Tibial nerve (tissue), 4 donors: ENCODE measurements around the gene ARTN.

Source experiments
- CTCF ChIP-seq, 5 experiments: fragments of 200-600 bp in 3 of 5; fragments of 450-650 bp in 2 of 5; sonication (generic) in 3 of 5; IDR thresholded peaks; one replicate each; pipeline ENCODE4 v1.5.1; 2016 to 2019; ENCODE audit warnings: antibody characterized with exemption in 5 of 5, mild to moderate bottlenecking in 3 of 5, moderate library complexity in 2 of 5
- EP300 ChIP-seq, 2 donors: sonication (generic); formaldehyde crosslinking; IDR thresholded peaks; one replicate each; pipeline ENCODE4 v1.6.1; 2017; ENCODE audit warnings: antibody characterized with exemption in 2 of 2, mild to moderate bottlenecking in 1 of 2
- POLR2A ChIP-seq, 2 donors: fragments of 450-650 bp; IDR thresholded peaks; one replicate each; pipeline ENCODE4 v1.6.1; 2017; ENCODE audit warnings: antibody characterized with exemption in 2 of 2, mild to moderate bottlenecking in 2 of 2, moderate library complexity in 2 of 2

- TF ChIP-seq CTCF (IDR thresholded peaks at IDR 0.05) (no peak), POLR2A (IDR thresholded peaks at IDR 0.05) (no peak), EP300 (IDR thresholded peaks at IDR 0.05) (no peak)
These were observed 29.4 kb downstream of the ARTN start for GRCh38 chr1:43963006-43963405.
